ENCODE measurements around the gene MFSD12.
"Not testable (repeated sequence)": the region's sequence is repeated elsewhere in the genome, so short reads cannot be mapped to it uniquely, and the experiment has no call there.

MFSD12 gene

GRCh38 chr19:3572132-3572854 lies 14.9 kb upstream of the MFSD12 start:
- peak; percentile 98 for DNase-seq (ENCODE audit: extremely low spot score)
- ChIA-PET CTCF (interaction anchor here (1.3 kb wide), 1 partner anchor 28 kb away, joined by 5 read pairs; no protein-coding TSS in a partner anchor), POLR2A (no interaction called here)
- TF ChIP-seq, protein P1, sequence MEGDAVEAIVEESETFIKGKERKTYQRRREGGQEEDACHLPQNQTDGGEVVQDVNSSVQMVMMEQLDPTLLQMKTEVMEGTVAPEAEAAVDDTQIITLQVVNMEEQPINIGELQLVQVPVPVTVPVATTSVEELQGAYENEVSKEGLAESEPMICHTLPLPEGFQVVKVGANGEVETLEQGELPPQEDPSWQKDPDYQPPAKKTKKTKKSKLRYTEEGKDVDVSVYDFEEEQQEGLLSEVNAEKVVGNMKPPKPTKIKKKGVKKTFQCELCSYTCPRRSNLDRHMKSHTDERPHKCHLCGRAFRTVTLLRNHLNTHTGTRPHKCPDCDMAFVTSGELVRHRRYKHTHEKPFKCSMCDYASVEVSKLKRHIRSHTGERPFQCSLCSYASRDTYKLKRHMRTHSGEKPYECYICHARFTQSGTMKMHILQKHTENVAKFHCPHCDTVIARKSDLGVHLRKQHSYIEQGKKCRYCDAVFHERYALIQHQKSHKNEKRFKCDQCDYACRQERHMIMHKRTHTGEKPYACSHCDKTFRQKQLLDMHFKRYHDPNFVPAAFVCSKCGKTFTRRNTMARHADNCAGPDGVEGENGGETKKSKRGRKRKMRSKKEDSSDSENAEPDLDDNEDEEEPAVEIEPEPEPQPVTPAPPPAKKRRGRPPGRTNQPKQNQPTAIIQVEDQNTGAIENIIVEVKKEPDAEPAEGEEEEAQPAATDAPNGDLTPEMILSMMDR (IDR thresholded peaks at IDR 0.05; ENCODE audit: control extremely low read depth, extremely low read depth, low read depth, missing control alignments): no peak

DNA sequence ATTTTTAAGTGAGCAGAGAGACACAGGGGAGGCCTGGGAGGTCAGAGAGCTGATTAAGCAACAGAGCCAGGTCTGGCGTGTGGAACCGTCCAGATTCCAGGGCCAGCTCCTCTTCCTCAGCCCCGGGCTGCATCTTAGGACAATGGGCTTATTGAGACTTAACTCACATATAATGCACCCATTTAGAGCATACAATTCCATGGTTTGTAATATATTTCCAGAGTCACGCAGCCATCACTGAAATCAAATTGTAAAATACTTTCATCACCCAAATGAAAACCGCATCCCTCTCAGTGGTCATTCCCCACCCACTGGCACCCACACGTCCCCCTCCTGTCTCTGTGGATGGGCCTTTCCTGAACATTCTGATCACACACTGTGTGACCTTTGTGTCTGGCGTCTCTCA lies 13.2 kb upstream of the MFSD12 start:
- no peak for DNase-seq (ENCODE audit: extremely low spot score)
- POLR2A ChIA-PET: no interaction called here
- TF ChIP-seq, protein P1 (IDR thresholded peaks at IDR 0.05; ENCODE audit: control extremely low read depth, extremely low read depth, low read depth, missing control alignments): no peak
- CTCF ChIA-PET: no interaction called here

DNA sequence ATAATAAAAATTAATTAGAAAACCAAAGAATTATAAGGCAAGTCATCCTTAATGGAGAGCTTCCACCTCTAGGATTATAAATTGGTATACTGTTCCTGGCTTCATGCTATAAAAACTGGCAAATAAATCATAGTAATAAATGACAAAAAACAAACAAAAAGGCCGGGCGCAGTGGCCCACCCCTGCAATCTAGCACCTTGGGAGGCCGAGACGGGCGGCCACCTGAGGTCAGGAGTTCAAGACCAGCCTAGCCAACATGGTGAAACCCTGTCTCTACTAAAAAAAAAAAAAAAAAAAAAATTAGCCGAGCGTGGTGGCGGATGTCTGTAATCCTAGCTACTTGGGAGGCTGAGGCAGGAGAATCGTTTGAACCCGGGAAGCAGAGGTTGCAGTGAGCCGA lies 12.7 kb upstream of the MFSD12 start:
- POLR2A ChIA-PET; DNase-seq (ENCODE audit: extremely low spot score): not testable (repeated sequence)
- CTCF ChIA-PET: interaction anchor here (1.3 kb wide), 1 partner anchor 22 kb away, joined by 3 read pairs; no protein-coding TSS in a partner anchor

DNA sequence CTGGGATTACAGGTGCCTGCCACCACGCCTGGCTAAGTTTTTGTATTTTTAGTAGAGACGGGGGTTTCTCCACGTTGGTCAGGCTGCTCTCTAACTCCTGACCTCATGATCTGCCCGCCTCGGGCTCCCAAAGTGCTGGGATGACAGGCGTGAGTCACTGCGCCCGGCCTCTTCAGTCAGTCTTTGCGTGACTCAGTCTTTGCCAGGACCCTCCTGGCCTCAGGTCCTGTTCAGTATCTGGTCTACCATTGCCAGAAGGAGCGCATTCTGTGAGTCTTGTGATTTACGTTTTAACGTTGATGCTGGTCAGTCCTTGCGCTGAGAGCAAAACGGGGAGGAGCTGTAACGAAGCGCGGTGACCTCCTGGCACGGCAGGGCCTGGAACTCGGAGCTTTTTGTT lies 7.8 kb upstream of the MFSD12 start:
- ChIA-PET CTCF (interaction anchor here (0.9 kb wide), 2 partner anchors 21 to 26 kb away, joined by 3 to 4 read pairs; no protein-coding TSS in a partner anchor), POLR2A (no interaction called here)
- DNase-seq (ENCODE audit: extremely low spot score): no peak
- TF ChIP-seq, protein P1 (IDR thresholded peaks at IDR 0.05; ENCODE audit: control extremely low read depth, extremely low read depth, low read depth, missing control alignments): no peak

- TF ChIP-seq, protein P1 (IDR thresholded peaks at IDR 0.05; ENCODE audit: control extremely low read depth, extremely low read depth, low read depth, missing control alignments): no peak
- no peak for DNase-seq (ENCODE audit: extremely low spot score)
- ChIA-PET POLR2A (no interaction called here), CTCF (interaction anchor here (1.3 kb wide), 1 partner anchor 19 kb away, joined by 5 read pairs; no protein-coding TSS in a partner anchor)
Observed at GRCh38 chr19:3563709-3564524, 6.5 kb upstream of the MFSD12 start.

DNA sequence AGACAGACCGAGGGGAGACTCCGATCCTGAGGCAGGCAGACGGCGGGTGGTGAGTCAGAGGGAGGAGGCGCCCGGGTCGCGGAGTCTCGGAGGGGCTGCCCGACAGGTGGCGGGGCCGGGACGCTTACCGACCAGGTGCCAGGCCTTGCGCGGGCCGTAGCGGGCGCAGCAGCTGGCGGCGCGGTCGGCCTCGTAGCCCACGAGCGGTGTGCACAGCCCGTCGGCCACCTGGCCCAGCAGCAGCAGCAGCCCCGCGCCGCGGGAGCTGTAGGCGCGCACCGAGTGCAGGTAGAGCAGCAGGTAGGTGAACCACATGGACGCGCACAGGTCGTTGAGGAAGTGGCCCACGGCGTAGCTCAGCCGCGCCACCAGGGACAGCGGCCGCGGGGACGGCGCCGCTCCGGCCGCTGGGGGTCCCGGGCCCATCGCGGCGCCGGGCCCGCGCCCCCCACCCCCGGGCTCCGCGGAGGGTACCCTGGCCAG lies 367 bp downstream of the MFSD12 start:
- DNase-seq (ENCODE audit: extremely low spot score): no peak
- POLR2A ChIA-PET: interaction anchor here (0.5 to 0.8 kb wide), 3 partner anchors 68 to 435 kb away, joined by 3 to 4 read pairs (median 3); no protein-coding TSS in a partner anchor
- CTCF ChIA-PET: interaction anchor here (1.1 to 7.4 kb wide), 6 partner anchors 11 to 252 kb away, joined by 3 to 68 read pairs (median 5); no protein-coding TSS in a partner anchor
- TF ChIP-seq, protein P1 (IDR thresholded peaks at IDR 0.05; ENCODE audit: control extremely low read depth, extremely low read depth, low read depth, missing control alignments): no peak

All from GM10248 (cell line).